ENCODE measurements around the gene HMX1.

DNA sequence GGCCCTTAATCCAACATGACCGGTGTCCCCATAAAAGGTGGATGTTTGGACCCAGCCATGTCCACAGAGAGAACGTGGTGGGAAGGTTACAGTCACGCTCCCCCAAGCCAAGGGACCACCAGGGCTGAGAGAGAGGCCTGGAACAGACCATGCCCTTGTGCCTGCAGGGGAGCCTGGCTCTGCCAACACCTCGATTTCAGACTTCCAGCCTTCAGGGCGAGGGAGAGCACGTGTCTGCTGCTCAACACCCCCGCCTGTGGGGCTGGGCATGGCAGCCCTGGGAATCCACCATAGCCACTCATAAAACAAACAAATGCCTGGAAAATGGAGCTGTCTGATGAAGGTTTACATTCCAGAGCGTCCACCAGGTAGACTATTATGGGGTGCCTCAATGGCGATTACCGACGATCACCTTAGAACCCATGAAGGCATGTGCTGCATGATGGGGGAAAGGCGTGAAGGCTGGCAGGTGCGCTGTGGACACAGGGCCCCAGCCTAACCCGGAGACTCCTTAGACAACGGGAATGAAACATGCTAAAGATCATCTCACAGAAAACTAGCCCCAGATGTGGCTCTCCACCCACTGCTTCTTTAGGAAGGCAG lies 42.3 kb upstream of the HMX1 start:
- TF ChIP-seq, protein P1, sequence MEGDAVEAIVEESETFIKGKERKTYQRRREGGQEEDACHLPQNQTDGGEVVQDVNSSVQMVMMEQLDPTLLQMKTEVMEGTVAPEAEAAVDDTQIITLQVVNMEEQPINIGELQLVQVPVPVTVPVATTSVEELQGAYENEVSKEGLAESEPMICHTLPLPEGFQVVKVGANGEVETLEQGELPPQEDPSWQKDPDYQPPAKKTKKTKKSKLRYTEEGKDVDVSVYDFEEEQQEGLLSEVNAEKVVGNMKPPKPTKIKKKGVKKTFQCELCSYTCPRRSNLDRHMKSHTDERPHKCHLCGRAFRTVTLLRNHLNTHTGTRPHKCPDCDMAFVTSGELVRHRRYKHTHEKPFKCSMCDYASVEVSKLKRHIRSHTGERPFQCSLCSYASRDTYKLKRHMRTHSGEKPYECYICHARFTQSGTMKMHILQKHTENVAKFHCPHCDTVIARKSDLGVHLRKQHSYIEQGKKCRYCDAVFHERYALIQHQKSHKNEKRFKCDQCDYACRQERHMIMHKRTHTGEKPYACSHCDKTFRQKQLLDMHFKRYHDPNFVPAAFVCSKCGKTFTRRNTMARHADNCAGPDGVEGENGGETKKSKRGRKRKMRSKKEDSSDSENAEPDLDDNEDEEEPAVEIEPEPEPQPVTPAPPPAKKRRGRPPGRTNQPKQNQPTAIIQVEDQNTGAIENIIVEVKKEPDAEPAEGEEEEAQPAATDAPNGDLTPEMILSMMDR (conservative IDR thresholded peaks at IDR 0.05; ENCODE audit: low read length) = no peak
- TF ChIP-seq EZH2phosphoT487 (IDR thresholded peaks at IDR 0.05; ENCODE audit: borderline replicate concordance, low read depth, low read length) = no peak
